HepG2 (cell line): ENCODE measurements around the gene SPCS1. TPM values are rescaled to one million over a fixed set of nuclear protein-coding genes. Genes with fewer than 3 reads are reported as not detected.

Experiments used
- KAT2B ChIP-seq: fragments of 150-350 bp; IDR thresholded peaks from 2 replicates; pipeline ENCODE4 v1.6.1; 2014; ENCODE audit warnings: low read depth, low read length, borderline replicate concordance
- MXD4 ChIP-seq: IDR thresholded peaks from 2 replicates; pipeline ENCODE4 v1.6.1; 2016; ENCODE audit warnings: mild to moderate bottlenecking, missing biosample characterization, missing genetic modification reagents
- RFX3 ChIP-seq: IDR thresholded peaks from 2 replicates; pipeline ENCODE4 v1.6.1; 2016; ENCODE audit warnings: missing biosample characterization, missing genetic modification reagents
- SALL2 ChIP-seq: sonication (generic); formaldehyde crosslinking; IDR thresholded peaks from 2 replicates; pipeline ENCODE4 v1.8.1; 2023; ENCODE audit warnings: mild to moderate bottlenecking, missing genetic modification reagents, inconsistent platforms
- XBP1 ChIP-seq: sonication (generic); formaldehyde crosslinking; IDR thresholded peaks from 2 replicates; pipeline ENCODE4 v1.5.0; 2020; ENCODE audit warnings: missing genetic modification reagents
- ZNF12 ChIP-seq: sonication (generic); formaldehyde crosslinking; IDR thresholded peaks from 2 replicates; pipeline ENCODE4 v1.5.0; 2020; ENCODE audit warnings: missing genetic modification reagents
- ZNF713 ChIP-seq: sonication (generic); formaldehyde crosslinking; IDR thresholded peaks from 2 replicates; pipeline ENCODE4 v1.4.0; 2020; ENCODE audit warnings: mild to moderate bottlenecking, missing genetic modification reagents
- ZNF737 ChIP-seq: sonication (generic); formaldehyde crosslinking; IDR thresholded peaks from 2 replicates; pipeline ENCODE4 v1.5.0; 2020; ENCODE audit warnings: missing genetic modification reagents, mild to moderate bottlenecking, borderline replicate concordance
- ZNF782 ChIP-seq: sonication (generic); formaldehyde crosslinking; IDR thresholded peaks from 2 replicates; pipeline ENCODE4 v1.4.0; 2020; ENCODE audit warnings: missing genetic modification reagents, mild to moderate bottlenecking, borderline replicate concordance
- polyA plus RNA-seq, 8 experiments: library from polyadenylated mRNA; depleted of rRNA in 3 of 8; stranded (reverse) in 7 of 8; unstranded in 1 of 8; fragments of >200 nt; fragmentation: Illumina TruSeq in 4 of 8; extraction: Trizol in 4 of 8; gene quantifications; 2 replicates each; pipeline versions ENCODE4 v1.2.1 to v1.2.3, GENCODE V29; 2011 to 2016; ENCODE audit warnings: low read depth in 4 of 8, missing spikeins in 1 of 8, mixed read lengths in 1 of 8; ENCODE audit not compliant: insufficient read depth in 1 of 8
- total RNA-seq, 5 experiments: library from RNA; depleted of rRNA; stranded (reverse); fragments of >200 nt; fragmentation: Illumina TruSeq; extraction: Trizol; gene quantifications; 2 replicates each; pipeline ENCODE4 v1.2.3, GENCODE V29; 2016; ENCODE audit warnings: low read depth in 1 of 5
- TF ChIP-seq, protein P1 (sequence below): sonication (generic); formaldehyde crosslinking; IDR thresholded peaks from 2 replicates; pipeline ENCODE4 v1.4.0; 2020; ENCODE audit warnings: missing genetic modification reagents
- TF ChIP-seq, protein P2 (sequence below): IDR thresholded peaks from 2 replicates; pipeline ENCODE4 v1.6.1; 2016; ENCODE audit warnings: low read depth
- TF ChIP-seq, protein P3 (sequence below): sonication (generic); formaldehyde crosslinking; IDR thresholded peaks from 2 replicates; pipeline ENCODE4 v1.4.0; 2020; ENCODE audit warnings: mild to moderate bottlenecking, missing genetic modification reagents, borderline replicate concordance
- TF ChIP-seq, protein P4 (sequence below): sonication (generic); formaldehyde crosslinking; IDR thresholded peaks from 2 replicates; pipeline ENCODE4 v1.4.0; 2020; ENCODE audit warnings: missing genetic modification reagents
- TF ChIP-seq, protein P5 (sequence below): sonication (generic); formaldehyde crosslinking; IDR thresholded peaks from 2 replicates; pipeline ENCODE4 v1.4.0; 2020; ENCODE audit warnings: mild to moderate bottlenecking, low read depth, missing genetic modification reagents
- TF ChIP-seq, protein P6 (sequence below): conservative IDR thresholded peaks from 2 replicates; pipeline ENCODE4 v1.6.1; 2018; ENCODE audit warnings: missing genetic modification reagents

SPCS1 gene
- total and polyA plus RNA-seq, 2 of the 13 experiments (the other 11 are each of a cell fraction or from before 2014, with no cell fraction given): 84.6 to 120 TPM

DNA sequence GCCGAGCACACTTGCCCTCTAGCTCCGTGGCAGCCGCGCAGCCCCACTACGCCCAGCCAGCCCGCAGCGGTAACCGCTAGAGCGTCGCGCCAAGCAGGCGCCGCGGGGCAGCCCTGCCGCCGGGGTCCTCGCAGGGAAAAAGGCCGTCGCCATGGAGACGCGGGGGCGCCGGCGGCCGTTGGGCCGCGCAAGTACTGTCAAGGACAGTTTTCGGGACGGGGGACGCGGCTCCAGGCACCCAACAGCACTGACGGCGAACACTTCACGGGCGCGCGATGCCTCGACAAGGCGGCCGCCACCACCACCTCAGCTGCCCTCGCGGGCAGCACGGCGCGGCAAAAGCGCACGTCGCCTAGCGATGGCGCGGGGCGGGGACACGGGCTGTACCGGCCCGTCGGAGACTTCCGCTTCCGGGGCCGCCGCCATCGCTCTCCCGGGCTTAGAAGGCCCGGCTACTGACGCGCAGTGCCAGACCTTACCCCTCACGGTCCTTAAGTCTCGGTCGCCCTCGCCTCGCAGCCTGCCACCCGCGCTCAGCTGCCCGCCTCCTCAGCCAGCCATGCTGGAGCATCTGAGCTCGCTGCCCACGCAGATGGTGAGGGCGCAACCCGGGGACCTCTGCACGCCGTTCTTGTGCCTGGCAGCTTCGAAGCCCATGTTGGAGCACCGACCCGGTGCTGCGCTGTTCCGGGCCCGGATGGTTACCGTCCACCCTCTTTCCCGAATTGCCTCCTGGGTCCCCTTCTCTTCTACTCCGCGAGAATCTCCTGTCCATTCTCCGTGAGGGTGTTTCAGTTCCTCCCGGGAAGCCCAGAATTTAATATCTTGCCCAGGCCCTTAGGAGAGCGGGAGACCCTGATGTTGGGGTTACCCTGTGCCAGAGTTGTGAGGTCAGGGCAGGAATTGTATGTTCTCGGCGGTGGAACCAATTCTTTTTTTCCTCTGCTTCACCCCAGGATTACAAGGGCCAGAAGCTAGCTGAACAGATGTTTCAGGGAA, at the start of gene SPCS1, which contains the start of gene GLT8D1 (continued):
- TF ChIP-seq, protein P1, sequence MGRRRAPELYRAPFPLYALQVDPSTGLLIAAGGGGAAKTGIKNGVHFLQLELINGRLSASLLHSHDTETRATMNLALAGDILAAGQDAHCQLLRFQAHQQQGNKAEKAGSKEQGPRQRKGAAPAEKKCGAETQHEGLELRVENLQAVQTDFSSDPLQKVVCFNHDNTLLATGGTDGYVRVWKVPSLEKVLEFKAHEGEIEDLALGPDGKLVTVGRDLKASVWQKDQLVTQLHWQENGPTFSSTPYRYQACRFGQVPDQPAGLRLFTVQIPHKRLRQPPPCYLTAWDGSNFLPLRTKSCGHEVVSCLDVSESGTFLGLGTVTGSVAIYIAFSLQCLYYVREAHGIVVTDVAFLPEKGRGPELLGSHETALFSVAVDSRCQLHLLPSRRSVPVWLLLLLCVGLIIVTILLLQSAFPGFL (CRISPR knock-in tag): no peak
- TF ChIP-seq ZNF782 (CRISPR knock-in tag) (peak; percentile 87; the same call in 1 of the 2 replicates), RFX3 (CRISPR knock-in tag) (peak; percentile 91), MXD4 (peak; percentile 93), SALL2 (CRISPR knock-in tag) (peak; percentile 69), KAT2B (no peak), ZNF737 (CRISPR knock-in tag) (no peak), ZNF12 (CRISPR knock-in tag) (peak; percentile 11; the same call in 1 of the 2 replicates), XBP1 (CRISPR knock-in tag) (peak; percentile 60; the same call in 1 of the 2 replicates), ZNF713 (0 out of 2 replicates have a peak, but pooled peaks have one; percentile 70)
- TF ChIP-seq, protein P2, sequence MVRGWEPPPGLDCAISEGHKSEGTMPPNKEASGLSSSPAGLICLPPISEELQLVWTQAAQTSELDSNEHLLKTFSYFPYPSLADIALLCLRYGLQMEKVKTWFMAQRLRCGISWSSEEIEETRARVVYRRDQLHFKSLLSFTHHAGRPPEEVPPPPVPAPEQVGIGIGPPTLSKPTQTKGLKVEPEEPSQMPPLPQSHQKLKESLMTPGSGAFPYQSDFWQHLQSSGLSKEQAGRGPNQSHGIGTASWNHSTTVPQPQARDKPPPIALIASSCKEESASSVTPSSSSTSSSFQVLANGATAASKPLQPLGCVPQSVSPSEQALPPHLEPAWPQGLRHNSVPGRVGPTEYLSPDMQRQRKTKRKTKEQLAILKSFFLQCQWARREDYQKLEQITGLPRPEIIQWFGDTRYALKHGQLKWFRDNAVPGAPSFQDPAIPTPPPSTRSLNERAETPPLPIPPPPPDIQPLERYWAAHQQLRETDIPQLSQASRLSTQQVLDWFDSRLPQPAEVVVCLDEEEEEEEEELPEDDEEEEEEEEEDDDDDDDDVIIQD: no peak
- TF ChIP-seq, protein P3, sequence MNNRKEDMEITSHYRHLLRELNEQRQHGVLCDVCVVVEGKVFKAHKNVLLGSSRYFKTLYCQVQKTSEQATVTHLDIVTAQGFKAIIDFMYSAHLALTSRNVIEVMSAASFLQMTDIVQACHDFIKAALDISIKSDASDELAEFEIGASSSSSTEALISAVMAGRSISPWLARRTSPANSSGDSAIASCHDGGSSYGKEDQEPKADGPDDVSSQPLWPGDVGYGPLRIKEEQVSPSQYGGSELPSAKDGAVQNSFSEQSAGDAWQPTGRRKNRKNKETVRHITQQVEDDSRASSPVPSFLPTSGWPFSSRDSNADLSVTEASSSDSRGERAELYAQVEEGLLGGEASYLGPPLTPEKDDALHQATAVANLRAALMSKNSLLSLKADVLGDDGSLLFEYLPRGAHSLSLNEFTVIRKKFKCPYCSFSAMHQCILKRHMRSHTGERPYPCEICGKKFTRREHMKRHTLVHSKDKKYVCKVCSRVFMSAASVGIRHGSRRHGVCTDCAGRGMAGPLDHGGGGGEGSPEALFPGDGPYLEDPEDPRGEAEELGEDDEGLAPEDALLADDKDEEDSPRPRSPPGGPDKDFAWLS (CRISPR knock-in tag): no peak; the same call in 1 of the 2 replicates
- TF ChIP-seq, protein P4, sequence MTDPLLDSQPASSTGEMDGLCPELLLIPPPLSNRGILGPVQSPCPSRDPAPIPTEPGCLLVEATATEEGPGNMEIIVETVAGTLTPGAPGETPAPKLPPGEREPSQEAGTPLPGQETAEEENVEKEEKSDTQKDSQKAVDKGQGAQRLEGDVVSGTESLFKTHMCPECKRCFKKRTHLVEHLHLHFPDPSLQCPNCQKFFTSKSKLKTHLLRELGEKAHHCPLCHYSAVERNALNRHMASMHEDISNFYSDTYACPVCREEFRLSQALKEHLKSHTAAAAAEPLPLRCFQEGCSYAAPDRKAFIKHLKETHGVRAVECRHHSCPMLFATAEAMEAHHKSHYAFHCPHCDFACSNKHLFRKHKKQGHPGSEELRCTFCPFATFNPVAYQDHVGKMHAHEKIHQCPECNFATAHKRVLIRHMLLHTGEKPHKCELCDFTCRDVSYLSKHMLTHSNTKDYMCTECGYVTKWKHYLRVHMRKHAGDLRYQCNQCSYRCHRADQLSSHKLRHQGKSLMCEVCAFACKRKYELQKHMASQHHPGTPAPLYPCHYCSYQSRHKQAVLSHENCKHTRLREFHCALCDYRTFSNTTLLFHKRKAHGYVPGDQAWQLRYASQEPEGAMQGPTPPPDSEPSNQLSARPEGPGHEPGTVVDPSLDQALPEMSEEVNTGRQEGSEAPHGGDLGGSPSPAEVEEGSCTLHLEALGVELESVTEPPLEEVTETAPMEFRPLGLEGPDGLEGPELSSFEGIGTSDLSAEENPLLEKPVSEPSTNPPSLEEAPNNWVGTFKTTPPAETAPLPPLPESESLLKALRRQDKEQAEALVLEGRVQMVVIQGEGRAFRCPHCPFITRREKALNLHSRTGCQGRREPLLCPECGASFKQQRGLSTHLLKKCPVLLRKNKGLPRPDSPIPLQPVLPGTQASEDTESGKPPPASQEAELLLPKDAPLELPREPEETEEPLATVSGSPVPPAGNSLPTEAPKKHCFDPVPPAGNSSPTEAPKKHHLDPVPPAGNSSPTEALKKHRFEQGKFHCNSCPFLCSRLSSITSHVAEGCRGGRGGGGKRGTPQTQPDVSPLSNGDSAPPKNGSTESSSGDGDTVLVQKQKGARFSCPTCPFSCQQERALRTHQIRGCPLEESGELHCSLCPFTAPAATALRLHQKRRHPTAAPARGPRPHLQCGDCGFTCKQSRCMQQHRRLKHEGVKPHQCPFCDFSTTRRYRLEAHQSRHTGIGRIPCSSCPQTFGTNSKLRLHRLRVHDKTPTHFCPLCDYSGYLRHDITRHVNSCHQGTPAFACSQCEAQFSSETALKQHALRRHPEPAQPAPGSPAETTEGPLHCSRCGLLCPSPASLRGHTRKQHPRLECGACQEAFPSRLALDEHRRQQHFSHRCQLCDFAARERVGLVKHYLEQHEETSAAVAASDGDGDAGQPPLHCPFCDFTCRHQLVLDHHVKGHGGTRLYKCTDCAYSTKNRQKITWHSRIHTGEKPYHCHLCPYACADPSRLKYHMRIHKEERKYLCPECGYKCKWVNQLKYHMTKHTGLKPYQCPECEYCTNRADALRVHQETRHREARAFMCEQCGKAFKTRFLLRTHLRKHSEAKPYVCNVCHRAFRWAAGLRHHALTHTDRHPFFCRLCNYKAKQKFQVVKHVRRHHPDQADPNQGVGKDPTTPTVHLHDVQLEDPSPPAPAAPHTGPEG: peak; percentile 88; the same call in 1 of the 2 replicates
- TF ChIP-seq, protein P5, sequence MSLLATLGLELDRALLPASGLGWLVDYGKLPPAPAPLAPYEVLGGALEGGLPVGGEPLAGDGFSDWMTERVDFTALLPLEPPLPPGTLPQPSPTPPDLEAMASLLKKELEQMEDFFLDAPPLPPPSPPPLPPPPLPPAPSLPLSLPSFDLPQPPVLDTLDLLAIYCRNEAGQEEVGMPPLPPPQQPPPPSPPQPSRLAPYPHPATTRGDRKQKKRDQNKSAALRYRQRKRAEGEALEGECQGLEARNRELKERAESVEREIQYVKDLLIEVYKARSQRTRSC (CRISPR knock-in tag): peak; percentile 75; the same call in 1 of the 2 replicates
- TF ChIP-seq, protein P6, sequence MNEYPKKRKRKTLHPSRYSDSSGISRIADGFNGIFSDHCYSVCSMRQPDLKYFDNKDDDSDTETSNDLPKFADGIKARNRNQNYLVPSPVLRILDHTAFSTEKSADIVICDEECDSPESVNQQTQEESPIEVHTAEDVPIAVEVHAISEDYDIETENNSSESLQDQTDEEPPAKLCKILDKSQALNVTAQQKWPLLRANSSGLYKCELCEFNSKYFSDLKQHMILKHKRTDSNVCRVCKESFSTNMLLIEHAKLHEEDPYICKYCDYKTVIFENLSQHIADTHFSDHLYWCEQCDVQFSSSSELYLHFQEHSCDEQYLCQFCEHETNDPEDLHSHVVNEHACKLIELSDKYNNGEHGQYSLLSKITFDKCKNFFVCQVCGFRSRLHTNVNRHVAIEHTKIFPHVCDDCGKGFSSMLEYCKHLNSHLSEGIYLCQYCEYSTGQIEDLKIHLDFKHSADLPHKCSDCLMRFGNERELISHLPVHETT (CRISPR knock-in tag): no peak; the same call in none of the 2 replicates
